GM19397 (cell line): Measurements from ENCODE around the gene TRMT2A.
"Not testable (repeated sequence)": the region's sequence is repeated elsewhere in the genome, so short reads cannot be mapped to it uniquely, and the experiment has no call there.

Experiments used
- ATAC-seq: cut with Tn5 transposase; IDR thresholded peaks from one replicate; pipeline ENCODE4 v1.9.1; 2021; ENCODE audit warnings: mild to moderate bottlenecking, moderate library complexity; ENCODE audit not compliant: unreplicated experiment

Gene TRMT2A

DNA sequence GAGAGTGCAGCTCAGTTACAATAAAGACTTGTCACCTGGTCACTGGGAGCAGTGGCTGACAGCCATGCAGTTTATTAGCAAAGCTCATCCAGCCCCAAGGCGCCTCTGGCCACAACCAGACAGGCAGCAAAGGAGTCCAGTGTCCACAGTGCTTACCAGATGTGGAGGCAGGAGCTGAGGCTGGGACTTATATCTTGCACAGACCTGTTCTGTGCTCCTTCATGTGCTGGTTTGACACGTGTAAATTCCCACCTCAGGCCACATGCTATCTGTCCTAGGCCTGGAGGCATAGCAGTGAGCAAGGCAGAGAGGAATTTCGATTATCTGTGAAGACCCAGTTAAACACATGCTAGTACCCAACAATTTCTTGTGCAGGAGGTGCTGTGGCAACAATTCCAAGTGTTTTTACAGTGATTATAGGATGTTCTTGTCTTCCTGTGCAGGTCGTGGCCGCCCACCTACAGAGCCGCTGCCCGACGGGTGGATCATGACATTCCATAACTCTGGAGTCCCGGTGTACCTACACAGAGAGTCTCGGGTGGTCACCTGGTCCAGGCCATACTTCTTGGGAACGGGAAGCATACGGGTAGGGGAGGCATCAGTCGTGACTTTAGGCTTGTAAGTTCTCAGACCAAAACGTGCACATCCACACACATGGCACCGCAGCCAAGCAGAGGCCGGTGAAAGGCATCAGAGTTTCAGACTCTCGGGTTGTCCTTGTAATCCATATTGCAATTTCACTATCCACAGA is 27.6 kb downstream of the TRMT2A start:
- no peak for ATAC-seq

DNA sequence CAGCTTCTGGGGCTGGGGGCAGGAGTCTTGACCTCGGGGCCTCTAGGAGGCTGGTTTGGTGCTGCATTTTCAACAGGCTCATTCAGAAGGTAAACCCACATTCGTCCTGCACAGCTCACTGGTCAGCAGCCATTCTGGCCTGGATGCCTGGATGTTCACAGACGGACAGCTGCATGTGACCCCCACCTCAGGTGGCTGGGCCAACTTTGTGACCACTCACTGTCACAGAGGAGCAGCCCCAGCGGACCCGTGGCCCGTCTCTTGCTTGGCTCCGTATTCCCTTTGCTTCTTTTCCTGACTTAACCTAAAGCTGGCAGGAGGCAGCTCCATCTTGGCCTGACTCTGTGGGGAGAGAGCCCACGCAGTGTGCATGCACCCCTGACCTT is 28.8 kb downstream of the TRMT2A start:
- no peak for ATAC-seq

DNA sequence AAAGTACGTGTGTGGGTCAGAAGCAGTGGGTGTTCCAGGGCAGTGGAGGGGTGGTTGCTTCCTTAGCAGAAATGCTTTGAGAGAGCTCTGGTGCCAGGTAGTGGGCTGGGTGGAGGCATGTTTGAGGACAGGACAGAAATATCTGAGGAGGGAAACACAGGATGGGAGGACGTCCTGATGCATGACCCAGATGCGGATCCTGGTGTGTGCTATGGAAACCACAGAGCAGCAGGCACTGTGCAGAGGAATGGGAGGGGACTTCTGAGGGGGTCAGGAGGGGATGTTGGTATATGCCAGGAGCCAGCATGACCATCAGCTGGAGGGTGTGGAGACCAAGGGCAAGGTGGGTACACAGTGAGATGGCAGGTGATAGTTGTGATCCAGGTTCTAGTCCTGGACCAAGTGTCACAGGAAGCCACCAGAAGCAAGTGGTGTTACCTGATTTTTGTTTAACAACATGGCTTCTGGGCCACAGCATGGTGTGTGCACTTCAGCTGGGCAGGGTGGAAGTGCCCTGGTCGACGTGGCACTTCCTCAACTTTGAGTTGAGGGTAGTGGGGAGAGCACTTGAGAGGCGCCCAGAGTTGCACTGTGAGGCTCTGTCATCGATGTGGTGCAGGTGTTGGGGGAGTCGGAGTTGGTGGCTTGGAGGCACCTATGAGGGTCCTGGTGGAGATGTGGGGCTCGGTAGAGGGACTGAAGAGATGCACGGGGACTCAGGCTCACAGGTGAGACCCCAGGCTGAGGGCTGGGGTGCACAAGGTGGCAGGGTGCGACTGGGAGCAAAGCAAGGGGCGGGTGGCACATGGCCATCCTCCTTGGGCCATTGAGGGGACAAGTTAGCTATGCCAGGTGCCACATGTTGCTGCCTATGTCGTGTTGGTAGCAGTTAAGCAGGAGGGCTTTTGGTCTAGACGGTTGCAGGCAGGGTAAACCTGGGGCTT is 29.4 kb downstream of the TRMT2A start:
- no peak for ATAC-seq

DNA sequence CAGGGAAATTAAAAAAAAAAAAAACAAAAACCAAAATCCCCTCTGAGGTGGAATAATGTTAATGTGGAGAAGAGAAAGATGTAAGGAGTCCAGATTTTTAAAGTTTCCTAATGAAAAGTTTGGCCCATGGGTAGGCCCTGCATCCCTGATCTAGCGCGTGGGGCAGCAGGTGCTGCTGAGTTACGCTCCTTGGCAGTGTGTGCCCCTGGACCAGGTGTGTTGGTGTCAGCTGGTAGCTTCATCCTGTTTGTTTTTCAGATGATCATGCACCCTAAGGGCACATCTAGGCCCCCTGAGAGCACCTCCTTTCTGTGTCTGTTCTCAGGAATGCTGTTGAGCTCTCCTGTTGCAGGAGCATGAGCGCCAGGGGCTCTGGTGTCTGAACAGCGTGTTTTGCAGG is 30.3 kb downstream of the TRMT2A start:
- no peak for ATAC-seq

DNA sequence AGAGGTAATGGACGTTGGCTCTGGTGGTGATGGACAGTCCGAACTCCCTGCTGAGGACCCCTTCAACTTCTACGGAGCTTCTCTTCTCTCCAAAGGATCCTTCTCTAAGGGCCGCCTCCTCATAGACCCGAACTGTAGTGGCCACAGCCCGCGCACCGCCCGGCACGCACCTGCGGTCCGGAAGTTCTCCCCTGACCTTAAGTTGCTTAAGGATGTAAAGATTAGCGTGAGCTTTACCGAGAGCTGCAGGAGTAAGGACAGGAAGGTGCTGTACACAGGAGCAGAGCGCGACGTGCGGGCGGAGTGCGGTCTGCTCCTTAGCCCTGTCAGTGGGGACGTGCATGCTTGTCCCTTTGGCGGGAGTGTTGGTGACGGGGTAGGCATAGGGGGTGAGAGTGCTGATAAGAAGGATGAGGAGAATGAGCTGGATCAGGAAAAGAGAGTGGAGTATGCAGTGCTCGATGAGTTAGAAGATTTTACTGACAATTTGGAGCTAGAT is 30.9 kb downstream of the TRMT2A start:
- no peak for ATAC-seq

DNA sequence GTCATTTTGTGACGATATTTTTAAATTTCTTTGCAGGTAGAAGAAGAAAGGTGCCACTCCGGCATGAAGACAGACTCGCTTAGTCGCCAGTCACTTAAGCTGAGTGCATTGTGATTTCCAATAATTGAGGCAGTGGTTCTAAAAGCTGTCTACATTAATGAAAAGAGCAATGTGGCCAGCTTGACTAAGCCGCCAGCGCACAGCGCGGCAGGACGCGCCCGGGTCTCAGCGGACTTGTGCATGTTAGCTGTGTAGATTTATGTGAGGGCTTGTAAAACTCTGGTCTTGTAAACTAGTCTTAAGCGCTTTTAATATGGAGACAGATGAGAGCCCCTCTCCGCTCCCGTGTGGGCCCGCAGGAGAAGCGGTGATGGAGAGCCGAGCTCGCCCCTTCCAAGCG is 31.4 kb downstream of the TRMT2A start:
- no peak for ATAC-seq

DNA sequence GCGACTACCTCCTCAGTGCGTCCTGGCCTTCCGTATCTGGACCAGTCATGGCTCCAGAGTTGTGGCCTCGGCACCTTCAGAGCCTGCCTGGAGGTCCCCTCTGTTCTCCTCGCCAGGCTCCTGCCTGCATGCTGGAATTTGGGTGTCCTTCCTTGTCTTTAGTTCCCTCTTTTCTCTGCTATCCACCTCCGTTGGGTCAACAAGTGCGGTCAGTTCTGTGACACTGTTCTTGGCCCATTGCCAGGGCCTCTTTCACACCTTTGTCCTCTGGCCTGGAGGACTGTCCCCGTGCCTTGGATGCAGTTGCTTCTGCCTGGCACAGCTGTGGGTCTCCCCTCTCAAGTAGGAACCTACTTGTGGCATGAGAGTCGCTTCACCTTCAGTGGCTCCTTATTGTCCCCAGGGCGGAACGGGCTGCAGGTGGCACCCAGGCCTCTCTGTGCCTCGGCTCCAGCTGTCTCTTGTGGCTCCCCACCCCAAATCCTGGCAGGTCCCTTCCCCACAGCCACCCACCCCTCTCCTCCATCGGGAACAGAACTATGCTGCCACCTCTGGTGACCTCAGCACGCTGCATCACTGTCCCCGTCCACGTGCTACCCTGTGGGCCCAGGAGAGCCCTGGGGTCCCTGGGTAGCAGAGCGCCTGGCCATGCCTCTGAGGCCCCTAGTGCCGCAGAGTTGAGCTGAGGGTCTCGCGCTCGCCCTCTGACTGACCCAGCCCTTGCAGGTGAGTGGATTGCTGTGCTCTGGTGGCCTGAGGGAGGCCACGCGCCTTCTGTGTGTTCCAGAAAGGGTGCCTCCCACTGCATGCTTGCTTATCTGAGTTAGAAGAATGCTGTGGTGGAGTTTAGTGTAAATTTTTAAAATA is 32.2 kb downstream of the TRMT2A start:
- no peak for ATAC-seq

DNA sequence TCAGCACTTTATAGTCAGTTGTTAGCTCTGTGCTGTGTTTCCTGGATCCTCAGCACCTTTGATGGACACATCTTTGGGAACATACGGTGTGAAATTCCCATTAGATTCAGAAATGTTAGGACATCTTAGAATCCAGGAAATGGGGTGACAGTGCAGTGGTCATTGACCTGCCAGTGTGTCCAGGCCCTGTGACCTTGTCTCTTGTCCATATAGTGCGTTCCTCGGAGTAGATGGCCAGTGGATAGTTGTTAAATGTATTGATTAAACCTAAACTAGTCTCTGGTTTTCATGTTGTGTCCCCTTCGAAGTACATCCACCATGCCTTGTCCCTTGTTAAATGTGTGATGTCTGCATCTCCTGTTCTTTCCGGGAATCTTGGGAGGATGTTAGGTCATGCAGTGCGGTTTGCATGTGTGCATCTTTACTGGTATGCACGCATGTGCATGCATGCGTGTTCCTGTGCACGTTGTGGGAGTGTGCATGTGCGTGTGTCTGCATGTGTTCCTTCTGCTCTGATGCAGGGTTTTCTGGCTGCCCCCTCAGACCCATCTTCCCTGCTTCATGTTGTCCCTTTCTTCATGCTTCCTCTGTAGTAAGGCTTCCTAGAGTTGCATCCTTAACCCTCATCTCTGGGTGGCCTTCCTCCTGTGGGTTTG is 33.0 kb downstream of the TRMT2A start:
- no peak for ATAC-seq

DNA sequence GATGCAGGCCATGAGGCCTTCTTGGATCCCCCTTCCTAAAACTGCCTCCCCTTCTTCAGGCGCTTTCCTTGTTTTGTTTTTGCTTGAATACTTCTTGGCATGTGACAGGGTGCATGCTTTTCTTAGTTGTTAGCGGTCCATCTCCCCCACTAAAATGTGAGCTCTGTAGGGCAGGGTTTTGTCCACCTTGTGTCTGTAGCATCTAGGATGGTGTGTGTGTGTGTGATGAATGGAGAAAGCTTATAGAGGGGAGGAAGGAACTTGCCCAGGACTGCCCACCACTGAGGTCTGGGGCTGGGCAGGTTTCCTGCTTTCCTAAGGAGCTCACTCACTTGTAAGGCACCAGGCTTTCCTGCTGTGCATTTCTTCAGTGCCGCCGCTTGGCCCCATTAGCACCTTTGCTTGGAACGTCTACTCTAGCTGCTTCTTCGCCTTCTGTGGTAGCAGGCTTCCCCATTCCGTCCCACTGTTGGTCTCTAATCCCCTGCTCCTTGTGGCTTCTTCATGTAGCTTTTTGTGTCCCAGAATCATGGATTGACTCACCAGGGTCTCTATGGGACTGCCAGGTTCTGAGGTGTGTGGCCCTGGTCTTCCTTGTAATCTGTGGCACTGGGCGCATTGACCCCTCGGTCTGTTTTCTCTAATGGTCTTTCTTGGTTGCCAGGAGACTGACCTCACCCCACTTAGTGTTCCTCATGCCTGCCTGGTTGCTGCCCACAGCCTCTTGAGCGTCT is 33.7 kb downstream of the TRMT2A start:
- ATAC-seq: no peak

DNA sequence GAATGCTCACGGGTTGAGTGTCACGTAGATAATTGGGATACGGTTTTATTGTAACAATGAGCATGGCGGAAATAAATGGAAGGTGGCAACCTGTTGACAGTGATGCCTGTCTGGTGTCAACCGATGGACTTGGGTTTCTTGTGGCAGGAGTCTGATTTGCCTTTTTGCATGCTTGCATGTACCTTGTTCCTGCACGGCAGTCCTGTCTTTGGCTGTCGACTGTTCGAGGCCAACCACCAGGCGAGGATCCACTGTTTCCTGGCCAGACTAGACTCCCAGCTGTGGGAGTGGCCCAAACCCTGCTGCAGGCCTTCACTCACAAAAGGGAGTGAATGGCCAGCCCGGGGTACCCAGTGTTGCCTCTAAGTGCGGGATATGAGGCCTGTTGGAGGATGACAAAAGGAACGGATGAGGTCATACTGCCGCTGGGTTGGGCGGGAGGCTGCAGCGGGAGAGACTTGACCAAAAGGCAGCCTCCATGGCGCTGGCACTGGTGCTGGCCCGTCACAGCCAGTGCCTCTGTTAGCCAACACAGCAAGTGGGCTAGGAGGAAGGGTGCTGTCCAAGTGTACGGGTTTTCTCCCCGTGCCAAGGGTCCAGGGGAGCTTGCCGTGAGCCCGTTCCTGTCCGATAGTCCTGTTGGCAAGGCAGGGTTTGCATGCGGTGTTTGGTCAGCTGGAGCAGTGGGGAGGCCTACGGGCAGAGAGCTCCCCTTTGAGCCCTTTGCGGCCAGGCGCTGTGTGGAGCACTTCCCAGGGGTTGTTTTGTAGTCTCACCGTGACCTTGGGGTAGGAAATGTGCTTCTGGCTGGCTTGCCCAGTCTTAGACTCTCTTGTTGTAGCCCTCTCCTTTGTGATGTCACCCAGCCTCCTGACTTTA is 36.0 kb downstream of the TRMT2A start:
- no peak for ATAC-seq

DNA sequence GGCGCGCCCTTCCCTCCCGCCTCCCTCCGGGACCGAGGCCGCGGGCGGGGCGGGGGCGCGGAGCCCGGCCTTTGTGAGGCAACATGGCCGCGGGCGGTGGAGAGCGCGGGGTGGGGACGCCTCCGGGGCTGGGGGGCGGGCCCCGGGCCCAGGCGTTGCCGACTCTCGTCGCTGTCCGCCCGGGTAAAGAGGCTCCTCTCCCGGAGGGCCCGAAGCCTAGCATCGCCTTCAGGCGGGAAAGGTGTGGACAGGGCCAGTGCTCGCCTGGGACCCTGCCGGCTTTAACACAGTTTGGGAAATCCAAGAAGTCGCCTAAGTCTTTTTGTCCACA is 36.6 kb downstream of the TRMT2A start:
- ATAC-seq: peak; percentile 63

DNA sequence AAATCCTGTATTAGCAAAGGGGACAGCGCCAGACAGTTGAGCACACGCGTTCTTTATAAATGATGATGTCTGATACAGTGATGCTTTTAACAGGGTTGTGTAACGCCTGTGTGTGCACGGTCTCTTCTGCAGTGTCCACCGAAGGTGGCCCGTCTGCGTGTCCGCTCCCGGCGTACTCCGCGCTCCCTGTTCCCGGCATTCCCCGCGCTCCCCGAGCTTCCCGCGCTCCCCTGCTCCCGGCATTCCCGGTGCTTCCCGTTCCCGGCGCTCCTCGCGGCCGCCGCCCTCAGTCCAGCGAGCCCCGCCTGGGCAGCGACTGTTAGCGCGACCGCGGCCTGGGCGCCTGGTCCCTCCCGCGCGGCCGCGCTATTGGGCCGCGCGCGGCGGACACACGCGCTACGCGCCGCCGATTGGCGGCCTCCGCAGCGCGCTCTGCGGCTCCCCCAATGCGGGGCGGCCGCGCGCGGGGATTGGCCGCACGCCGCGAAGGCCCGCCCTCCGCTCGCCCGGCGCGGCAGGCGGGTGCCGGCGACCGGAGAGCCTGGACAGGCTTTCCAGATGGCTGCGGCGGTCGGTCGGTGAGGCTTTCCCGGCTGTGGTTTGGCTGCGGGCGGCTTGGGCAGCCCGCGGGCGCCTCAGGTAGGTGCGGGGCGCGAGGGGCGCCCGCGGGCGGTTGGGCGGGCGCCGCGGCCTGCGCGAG is 37.1 kb downstream of the TRMT2A start, which contains the start of gene DGCR8:
Gene DGCR8 (plus strand): TSS at position 497 of the 700 bp plus-strand sequence. CDS start 5,723 bp downstream, outside the sequence.
- ATAC-seq: peak; percentile 90

DNA sequence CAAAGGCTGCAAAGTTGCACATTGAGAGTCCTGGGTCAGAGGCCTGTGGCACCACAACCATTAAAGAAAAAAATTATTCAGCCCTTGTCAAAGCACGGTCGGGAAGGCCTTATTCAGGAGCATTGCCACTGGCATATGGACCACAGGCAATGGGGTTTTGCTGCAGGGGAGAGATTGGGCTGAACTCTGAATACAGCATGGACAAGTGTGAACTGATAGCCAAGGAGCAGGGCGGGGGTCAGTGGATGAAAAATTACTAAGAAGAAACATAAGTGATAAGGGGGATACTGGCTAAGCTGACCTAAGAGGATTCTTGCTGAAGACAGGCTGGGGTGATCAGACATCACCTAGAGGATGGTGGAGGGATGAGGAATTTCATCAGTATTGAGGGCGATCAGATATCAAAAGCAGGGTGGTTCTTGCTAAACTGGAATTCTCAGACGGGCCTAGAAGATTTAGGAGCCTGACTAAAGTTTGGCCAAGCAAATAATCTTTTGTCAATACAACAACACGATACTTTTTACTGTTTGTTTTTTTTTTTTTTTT is 40.3 kb downstream of the TRMT2A start:
- no peak for ATAC-seq

DNA sequence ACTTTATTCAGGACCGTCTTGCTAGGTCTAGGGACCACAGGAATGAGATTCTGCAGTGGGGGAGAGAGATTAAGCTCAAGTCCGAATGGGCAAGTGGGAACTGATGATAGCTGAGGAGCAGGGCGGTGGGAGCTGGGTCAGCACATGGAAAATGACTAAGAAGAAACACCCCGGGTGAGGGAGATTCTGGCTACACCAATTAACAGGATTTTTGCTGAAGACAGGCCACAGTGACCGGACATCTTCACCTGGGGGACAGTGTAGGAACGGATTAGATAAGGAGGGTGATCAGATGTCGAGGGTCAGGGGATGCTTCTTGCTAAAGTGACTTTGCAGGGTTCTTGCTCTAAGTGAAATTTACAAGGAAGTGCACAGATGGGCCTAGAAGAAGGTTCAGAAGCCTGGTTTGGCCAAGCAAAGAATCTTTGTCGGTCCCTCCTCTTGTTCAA is 45.5 kb downstream of the TRMT2A start:
- no peak for ATAC-seq

DNA sequence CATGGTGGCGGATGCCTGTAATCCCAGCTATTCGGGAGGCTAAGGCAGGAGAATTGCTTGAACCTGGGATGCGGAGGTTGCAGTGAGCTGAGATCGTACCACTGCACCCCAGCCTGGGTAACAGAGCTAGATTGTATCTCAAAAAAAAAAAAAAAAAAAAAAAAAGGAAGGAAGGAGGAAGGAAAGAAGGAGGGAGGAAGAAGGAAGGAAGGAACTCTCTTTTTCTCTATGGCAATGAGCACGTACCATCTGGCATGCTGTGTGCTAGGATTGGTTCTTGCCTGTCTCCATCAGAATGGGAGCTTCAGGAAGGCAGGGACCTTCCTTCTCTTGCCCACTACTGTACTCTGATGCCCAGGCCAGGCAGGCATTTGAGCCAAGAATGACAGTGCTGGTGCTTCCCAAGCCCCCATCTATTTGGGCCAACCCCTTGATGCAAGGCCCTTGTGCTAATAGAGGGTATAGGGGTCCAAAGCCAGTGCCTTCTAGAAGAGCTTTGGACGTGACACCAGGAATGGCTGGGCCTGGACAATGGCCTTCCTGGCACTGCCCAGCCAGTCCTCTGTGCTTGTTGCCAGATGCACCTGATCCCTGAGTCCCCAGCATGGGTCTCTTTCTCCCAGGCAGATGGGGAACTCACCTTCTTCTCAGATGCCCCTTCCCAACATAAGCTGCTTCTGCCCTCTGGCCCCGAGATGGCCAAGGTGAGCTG is 47.5 kb downstream of the TRMT2A start:
- no peak for ATAC-seq

DNA sequence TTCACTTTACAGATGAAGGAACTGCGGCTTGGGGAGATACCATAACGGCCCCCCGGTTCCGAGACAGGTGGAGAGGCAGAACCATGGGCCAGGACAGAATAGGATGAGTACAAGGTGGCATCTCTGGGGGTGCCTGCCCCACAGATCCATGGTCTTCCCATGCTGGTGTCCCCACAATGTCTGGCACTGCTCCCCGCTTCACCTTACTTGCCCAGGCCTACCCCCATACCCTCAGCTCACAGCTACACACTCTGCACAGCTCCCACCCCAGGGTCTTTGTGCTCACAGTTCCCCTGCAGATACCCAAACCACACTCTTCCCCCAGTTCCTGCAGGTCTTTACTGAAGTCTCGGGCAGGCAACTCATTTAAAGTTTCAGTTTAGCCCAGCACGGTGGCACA is 48.4 kb downstream of the TRMT2A start:
- ATAC-seq: no peak

DNA sequence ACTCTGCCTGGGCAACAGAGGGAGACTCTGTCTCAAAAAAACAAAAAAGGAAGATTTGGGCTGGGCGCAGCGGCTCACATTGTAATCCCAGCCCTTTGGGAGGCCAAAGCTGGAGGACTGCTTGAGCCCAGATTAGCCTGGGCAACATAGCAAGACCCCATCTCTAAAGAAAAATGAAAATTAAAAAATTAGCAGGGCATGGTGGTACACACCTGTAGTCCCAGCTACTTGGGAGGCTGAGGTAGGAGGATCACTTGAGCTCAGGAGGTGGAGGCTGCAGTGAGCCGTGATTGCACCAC is 49.7 kb downstream of the TRMT2A start:
- not testable (repeated sequence) for ATAC-seq
